Measurements from ENCODE around the gene KIAA0825. TPM values are rescaled to one million over a fixed set of nuclear protein-coding genes. Genes with fewer than 3 reads are reported as not detected.

Gene KIAA0825
- total and polyA plus RNA-seq, 3 experiments from 2014 or later = 1.4 to 1.7 (median 1.5) TPM

DNA sequence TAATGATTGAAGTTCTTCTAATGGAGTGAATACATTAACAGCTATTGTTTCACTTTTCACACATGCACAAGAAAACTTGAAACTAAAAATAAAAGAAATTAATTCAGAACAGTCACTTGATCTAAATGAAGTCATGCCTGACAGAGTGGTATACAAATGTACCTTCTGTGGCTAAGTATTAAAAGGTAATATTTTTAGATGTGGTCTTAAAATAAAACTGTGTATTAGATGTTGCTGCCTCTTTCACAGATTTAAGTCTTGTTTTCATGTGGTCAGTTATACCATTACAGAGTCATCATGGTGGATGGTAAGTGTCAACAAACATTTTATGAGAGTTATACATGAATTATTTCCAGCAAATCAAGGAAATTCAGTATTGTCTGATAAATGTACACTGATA is 47.0 kb downstream of the KIAA0825 start:
- no peak overlapping the region for H3K4me3 ChIP-seq (ENCODE audit: low read length)

DNA sequence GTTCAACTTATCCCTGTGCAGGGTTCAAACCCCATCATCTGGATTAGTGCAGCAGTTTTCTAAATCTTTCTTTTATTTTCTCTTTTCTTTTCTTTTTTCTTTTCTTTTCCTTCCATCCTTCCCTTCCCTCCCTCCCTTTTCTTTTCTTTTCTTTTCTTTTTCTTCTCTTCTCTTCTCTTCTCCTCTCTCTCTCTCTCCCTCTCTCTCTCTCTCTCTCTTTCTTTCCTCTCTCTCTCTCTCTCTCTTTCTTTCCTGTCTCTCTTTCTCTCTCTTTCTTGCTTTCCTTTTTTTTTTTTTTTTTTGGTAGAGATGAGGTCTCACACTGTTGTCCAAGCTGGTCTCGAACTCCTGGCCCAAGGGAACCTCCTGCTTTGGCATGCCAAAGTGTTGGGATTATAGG is 53.6 kb downstream of the KIAA0825 start:
- Histone ChIP-seq H3K27ac (ENCODE audit: low read depth, low read length) (no peak overlapping the region), H3K9me3 (ENCODE audit: low read length) (no peaks in the 10 kb centered on the region), H3K4me1 (ENCODE audit: insufficient read depth, low read length) (no peaks in the 10 kb centered on the region), H3K4me3 (ENCODE audit: low read length) (no peak overlapping the region), H3K27me3 (ENCODE audit: insufficient read depth, low read length, poor library complexity, severe bottlenecking) (no peaks in the 10 kb centered on the region), H3K36me3 (ENCODE audit: insufficient read depth, low read length) (no peaks in the 10 kb centered on the region)
- no peak overlapping the region for H3K27ac Mint-ChIP-seq
- ChIA-PET CTCF (no interaction called here), POLR2A (no interaction called here)
- H3K9me3 Mint-ChIP-seq = no peaks in the 10 kb centered on the region
- DNase-seq = no peak
- no peaks in the 10 kb centered on the region for H3K27me3 Mint-ChIP-seq
- peaks cover 6 to 27% (median 19%) of the 10 kb centered on the region in 3 donors for H3K4me1 Mint-ChIP-seq
- no peak overlapping the region for H3K4me3 Mint-ChIP-seq
- H3K36me3 Mint-ChIP-seq = peaks cover 0 to 5% (median 0%) of the 10 kb centered on the region in 3 donors

More for the DNA sequence above, 47.0 kb downstream of the KIAA0825 start:
- Histone ChIP-seq H3K27me3 (ENCODE audit: insufficient read depth, low read length, poor library complexity, severe bottlenecking) (no peaks in the 10 kb centered on the region), H3K9me3 (ENCODE audit: low read length) (no peaks in the 10 kb centered on the region), H3K36me3 (ENCODE audit: insufficient read depth, low read length) (no peaks in the 10 kb centered on the region), H3K27ac (ENCODE audit: low read depth, low read length) (no peak overlapping the region), H3K4me1 (ENCODE audit: insufficient read depth, low read length) (peaks cover 18% of the 10 kb centered on the region)
- no peak for DNase-seq
- Mint-ChIP-seq H3K9me3 (no peaks in the 10 kb centered on the region), H3K27me3 (no peaks in the 10 kb centered on the region), H3K36me3 (no peaks in the 10 kb centered on the region), H3K4me3 (no peak overlapping the region), H3K27ac (no peak overlapping the region), H3K4me1 (peaks cover 29 to 36% (median 35%) of the 10 kb centered on the region in 3 donors)
- POLR2A ChIA-PET = no interaction called here
- CTCF ChIA-PET = no interaction called here

DNA sequence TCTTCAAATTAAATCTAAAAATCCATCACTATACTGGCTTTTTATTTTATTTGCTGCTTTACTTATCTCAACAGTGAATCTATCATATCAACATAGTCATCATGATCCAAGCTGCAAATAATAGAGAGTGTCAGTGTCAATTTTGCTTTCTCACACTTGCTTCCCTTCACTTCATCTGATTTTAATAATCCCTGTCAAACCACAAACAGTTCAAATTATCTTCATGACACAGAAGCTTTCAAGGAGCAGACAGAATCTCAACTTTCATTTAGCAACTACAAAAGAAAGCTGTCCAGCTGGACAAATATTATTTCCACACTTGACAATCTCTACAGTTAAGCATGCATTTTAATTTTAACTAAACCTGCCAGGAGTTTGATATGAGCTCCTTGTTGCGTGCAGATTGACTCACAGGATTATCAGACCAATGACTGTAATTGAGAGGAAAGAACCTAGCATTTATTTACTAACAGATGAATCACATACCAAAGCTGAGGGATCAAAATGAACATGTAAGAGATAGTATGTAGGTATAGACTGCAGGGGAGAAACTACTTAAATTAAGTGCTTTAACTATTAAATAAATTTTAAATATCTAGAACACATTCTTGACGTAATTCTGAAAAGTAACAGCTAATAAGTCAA is 56.0 kb downstream of the KIAA0825 start:
- H3K9me3 ChIP-seq (ENCODE audit: low read length) = no peaks in the 10 kb centered on the region
- Mint-ChIP-seq H3K27ac (peak overlapping the region in 2 of 8 donors; percentile 8 to 18), H3K4me1 (peaks cover 6 to 28% (median 19%) of the 10 kb centered on the region in 3 donors), H3K4me3 (no peak overlapping the region), H3K9me3 (no peaks in the 10 kb centered on the region), H3K36me3 (peaks cover 0 to 8% (median 8%) of the 10 kb centered on the region in 3 donors), H3K27me3 (no peaks in the 10 kb centered on the region)
- CTCF ChIA-PET = no interaction called here
- no peak for DNase-seq
- H3K27me3 ChIP-seq (ENCODE audit: insufficient read depth, low read length, poor library complexity, severe bottlenecking) = no peaks in the 10 kb centered on the region
- H3K4me1 ChIP-seq (ENCODE audit: insufficient read depth, low read length) = no peaks in the 10 kb centered on the region
- POLR2A ChIA-PET = no interaction called here
- no peaks in the 10 kb centered on the region for H3K36me3 ChIP-seq (ENCODE audit: insufficient read depth, low read length)
- H3K27ac ChIP-seq (ENCODE audit: low read depth, low read length) = no peak overlapping the region
- no peak overlapping the region for H3K4me3 ChIP-seq (ENCODE audit: low read length)

DNA sequence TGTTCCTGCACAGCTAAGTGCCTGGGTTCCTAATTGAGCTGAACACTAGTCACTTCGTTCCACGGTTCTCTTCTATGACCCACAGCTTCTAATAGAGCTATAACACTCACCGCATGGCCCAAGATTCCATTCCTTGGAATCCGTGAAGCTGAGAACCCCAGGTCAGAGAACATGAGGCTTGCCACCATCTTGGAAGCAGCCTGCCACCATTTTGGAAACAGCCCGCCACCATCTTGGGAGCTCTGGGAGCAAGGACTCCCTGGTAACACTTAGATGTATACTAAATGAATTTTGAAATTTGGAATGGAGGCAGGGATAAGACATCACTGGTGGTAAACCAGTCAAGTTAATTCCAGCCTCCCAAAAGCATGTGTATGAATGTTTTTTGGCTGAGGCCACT is 60.4 kb downstream of the KIAA0825 start:
- Histone ChIP-seq H3K4me3 (ENCODE audit: low read length) (no peak overlapping the region), H3K9me3 (ENCODE audit: low read length) (no peaks in the 10 kb centered on the region), H3K27ac (ENCODE audit: low read depth, low read length) (no peak overlapping the region), H3K36me3 (ENCODE audit: insufficient read depth, low read length) (no peaks in the 10 kb centered on the region), H3K27me3 (ENCODE audit: insufficient read depth, low read length, poor library complexity, severe bottlenecking) (no peaks in the 10 kb centered on the region), H3K4me1 (ENCODE audit: insufficient read depth, low read length) (no peaks in the 10 kb centered on the region)
- no peaks in the 10 kb centered on the region for H3K9me3 Mint-ChIP-seq
- peaks cover 6 to 28% (median 17%) of the 10 kb centered on the region in 3 donors for H3K4me1 Mint-ChIP-seq
- peaks cover 1 to 12% (median 8%) of the 10 kb centered on the region in 3 donors for H3K36me3 Mint-ChIP-seq
- ChIA-PET POLR2A (no interaction called here), CTCF (no interaction called here)
- DNase-seq = no peak
- no peaks in the 10 kb centered on the region for H3K27me3 Mint-ChIP-seq
- no peak overlapping the region for H3K4me3 Mint-ChIP-seq
- peak overlapping the region in 2 of 8 donors; percentile 20 to 72 for H3K27ac Mint-ChIP-seq

DNA sequence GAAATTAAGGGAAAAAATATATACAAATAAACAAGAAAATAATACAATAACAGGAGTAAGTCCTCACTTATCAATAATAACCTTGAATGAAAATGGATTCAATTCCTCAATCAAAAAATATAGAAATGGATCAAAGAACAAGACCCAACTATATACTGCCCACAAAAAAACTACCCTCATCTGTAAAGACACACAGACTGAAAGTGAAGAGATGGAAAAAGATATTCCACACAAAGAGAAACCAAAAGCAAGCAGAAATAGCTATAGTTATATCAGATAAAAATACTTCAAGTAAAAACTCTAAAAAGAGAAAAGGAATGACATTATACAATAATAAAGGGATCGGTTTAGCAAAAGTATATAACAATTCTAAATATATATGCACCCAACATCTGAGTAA is 66.5 kb downstream of the KIAA0825 start:
- no peak overlapping the region for H3K4me3 ChIP-seq (ENCODE audit: low read length)
- DNase-seq = no peak
- H3K36me3 ChIP-seq (ENCODE audit: insufficient read depth, low read length) = no peaks in the 10 kb centered on the region
- Mint-ChIP-seq H3K4me3 (peak overlapping the region in 1 of 7 donors; percentile 31), H3K36me3 (peaks cover 4 to 35% (median 9%) of the 10 kb centered on the region in 3 donors), H3K9me3 (peaks cover 7 to 27% (median 10%) of the 10 kb centered on the region in 5 donors), H3K27me3 (no peaks in the 10 kb centered on the region), H3K4me1 (peaks cover 8 to 33% (median 16%) of the 10 kb centered on the region in 3 donors), H3K27ac (peak overlapping the region in 5 of 8 donors; percentile 1 to 81 (median 14))
- CTCF ChIA-PET = no interaction called here
- no peaks in the 10 kb centered on the region for H3K4me1 ChIP-seq (ENCODE audit: insufficient read depth, low read length)
- no peaks in the 10 kb centered on the region for H3K27me3 ChIP-seq (ENCODE audit: insufficient read depth, low read length, poor library complexity, severe bottlenecking)
- POLR2A ChIA-PET = no interaction called here
- H3K9me3 ChIP-seq (ENCODE audit: low read length) = no peaks in the 10 kb centered on the region
- H3K27ac ChIP-seq (ENCODE audit: low read depth, low read length) = no peak overlapping the region

DNA sequence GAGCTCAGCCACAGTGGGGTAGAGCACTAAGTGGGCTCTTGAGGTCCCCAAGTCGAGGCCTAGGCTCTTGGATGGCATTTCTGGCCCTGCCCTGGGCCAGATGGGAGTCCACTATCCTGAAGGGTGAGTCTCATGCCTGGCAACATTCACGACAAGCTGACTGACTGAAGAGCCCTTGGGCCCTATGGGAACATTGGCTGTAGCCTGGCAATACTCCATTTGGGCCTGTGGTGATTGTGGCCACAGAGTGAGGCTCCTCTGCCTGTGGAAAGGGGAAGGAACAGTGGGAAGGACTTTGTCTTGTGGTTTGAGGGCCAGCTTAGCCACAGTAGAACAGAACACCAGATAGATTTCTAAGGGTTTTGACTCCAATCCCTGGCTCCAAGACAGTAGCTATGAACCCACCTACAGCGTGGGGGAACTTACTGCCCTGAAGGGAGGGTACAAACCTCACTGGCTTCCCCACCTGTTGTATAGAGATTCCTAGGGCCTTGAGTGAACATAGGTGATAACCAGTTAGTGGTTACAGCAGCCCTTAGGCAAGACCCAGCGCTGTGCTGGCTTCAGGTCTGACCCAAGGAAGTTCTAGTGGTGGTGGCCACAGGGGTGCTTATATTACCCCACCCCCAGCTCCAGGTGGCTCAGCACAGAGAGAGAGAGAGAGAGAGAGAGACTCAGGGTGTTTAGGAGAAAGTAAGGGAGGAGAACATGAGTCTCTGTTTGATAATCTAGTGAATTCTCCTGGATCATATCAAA is 72.4 kb downstream of the KIAA0825 start:
- peaks cover 6 to 20% (median 12%) of the 10 kb centered on the region in 5 donors for H3K9me3 Mint-ChIP-seq

DNA sequence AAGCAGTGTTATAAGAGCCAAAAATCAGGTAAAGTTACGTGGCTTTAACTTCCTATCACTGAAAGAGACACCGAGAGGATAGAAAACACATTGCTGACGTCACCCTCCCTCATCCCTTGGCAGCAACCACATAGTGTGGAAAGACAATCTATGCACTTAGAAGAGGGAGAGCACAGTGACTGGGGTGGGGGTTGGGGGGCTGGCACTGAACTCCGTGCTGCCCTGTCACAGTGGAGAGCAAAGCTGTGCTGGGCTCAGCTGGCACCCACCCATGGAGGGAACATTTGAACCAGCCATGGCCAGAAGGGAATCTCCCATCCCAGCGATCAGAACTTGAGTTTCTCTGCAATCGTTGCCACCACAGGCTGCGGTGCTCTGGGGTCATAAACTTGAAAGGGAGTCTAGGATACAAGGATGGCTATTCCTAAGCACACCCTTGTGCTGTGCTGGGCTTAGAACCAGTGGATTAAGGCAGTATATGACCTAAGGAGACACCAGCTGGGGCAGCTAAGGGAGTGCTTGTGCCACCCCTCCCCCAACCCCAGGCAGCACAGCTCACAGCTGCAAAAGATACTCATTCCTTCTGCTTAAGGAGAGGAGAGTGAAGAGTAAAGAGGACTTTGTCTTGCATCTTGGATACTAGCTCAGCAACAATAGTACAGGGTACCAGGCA is 73.4 kb downstream of the KIAA0825 start:
- H3K36me3 Mint-ChIP-seq = peaks cover 8 to 34% (median 17%) of the 10 kb centered on the region in 3 donors
- POLR2A ChIA-PET = no interaction called here
- CTCF ChIA-PET = interaction anchor here (1.2 kb wide), 1 partner anchor 20 kb away, joined by 3 read pairs; no protein-coding TSS in a partner anchor
- peaks cover 17 to 30% (median 20%) of the 10 kb centered on the region in 3 donors for H3K4me1 Mint-ChIP-seq
- no peak for DNase-seq
- H3K36me3 ChIP-seq (ENCODE audit: insufficient read depth, low read length) = no peaks in the 10 kb centered on the region
- H3K27me3 ChIP-seq (ENCODE audit: insufficient read depth, low read length, poor library complexity, severe bottlenecking) = no peaks in the 10 kb centered on the region
- H3K27me3 Mint-ChIP-seq = no peaks in the 10 kb centered on the region
- H3K27ac Mint-ChIP-seq = peak overlapping the region in 2 of 8 donors; percentile 19 to 44
- peaks cover 7% of the 10 kb centered on the region for H3K9me3 ChIP-seq (ENCODE audit: low read length)
- H3K4me1 ChIP-seq (ENCODE audit: insufficient read depth, low read length) = no peaks in the 10 kb centered on the region
- H3K9me3 Mint-ChIP-seq = peaks cover 0 to 22% (median 5%) of the 10 kb centered on the region in 5 donors
- no peak overlapping the region for H3K4me3 ChIP-seq (ENCODE audit: low read length)
- no peak overlapping the region for H3K27ac ChIP-seq (ENCODE audit: low read depth, low read length)
- no peak overlapping the region for H3K4me3 Mint-ChIP-seq

More for the DNA sequence above, 72.4 kb downstream of the KIAA0825 start:
- Histone ChIP-seq H3K36me3 (ENCODE audit: insufficient read depth, low read length) (no peaks in the 10 kb centered on the region), H3K27ac (ENCODE audit: low read depth, low read length) (no peak overlapping the region), H3K4me3 (ENCODE audit: low read length) (no peak overlapping the region), H3K27me3 (ENCODE audit: insufficient read depth, low read length, poor library complexity, severe bottlenecking) (no peaks in the 10 kb centered on the region), H3K4me1 (ENCODE audit: insufficient read depth, low read length) (no peaks in the 10 kb centered on the region), H3K9me3 (ENCODE audit: low read length) (peaks cover 5% of the 10 kb centered on the region)
- H3K27me3 Mint-ChIP-seq = no peaks in the 10 kb centered on the region
- no peak overlapping the region for H3K27ac Mint-ChIP-seq
- DNase-seq = no peak
- peaks cover 17 to 33% (median 20%) of the 10 kb centered on the region in 3 donors for H3K4me1 Mint-ChIP-seq
- H3K4me3 Mint-ChIP-seq = no peak overlapping the region
- ChIA-PET POLR2A (no interaction called here), CTCF (interaction anchor here (1.2 kb wide), 1 partner anchor 21 kb away, joined by 3 read pairs; no protein-coding TSS in a partner anchor)
- H3K36me3 Mint-ChIP-seq = peaks cover 7 to 30% (median 15%) of the 10 kb centered on the region in 3 donors

Data from CD8-positive, alpha-beta memory T cell (primary cell).